ENCODE data around the gene TMEM141. TPM values are rescaled to one million over a fixed set of nuclear protein-coding genes. Genes with fewer than 3 reads are reported as not detected.

The TMEM141 gene
- polyA plus RNA-seq, 4 donors = 148 to 518 (median 194) TPM

- no peak overlapping the region for H3K4me3 ChIP-seq (ENCODE audit: low read depth in 1 of 3, low read length in 3 of 3)
- peaks cover 11 to 93% (median 16%) of the 10 kb centered on the region in 3 donors for H3K36me3 ChIP-seq (ENCODE audit: control insufficient read depth in 3 of 3, insufficient read depth in 2 of 3, low read depth in 1 of 3, low read length in 3 of 3)
- no peaks in the 10 kb centered on the region for H3K9me3 ChIP-seq (ENCODE audit: control insufficient read depth in 2 of 2, insufficient read depth in 1 of 2, low read depth in 1 of 2, low read length in 1 of 2)
- WGBS, 3 donors = 93 to 96% (median 93%) methylated on average over 16 to 17 of the region's 17 CpGs
- no peaks in the 10 kb centered on the region for H3K27me3 ChIP-seq (ENCODE audit: control insufficient read depth in 3 of 3, insufficient read depth in 3 of 3, low read length in 3 of 3)
- DNase-seq (no peak), FAIRE-seq (no peak)
- H3K4me1 ChIP-seq (ENCODE audit: control insufficient read depth in 3 of 3, insufficient read depth in 2 of 3, low read depth in 1 of 3, low read length in 2 of 3) = no peaks in the 10 kb centered on the region
- H3K27ac ChIP-seq (ENCODE audit: low read depth in 1 of 3, low read length in 2 of 3) = no peak overlapping the region
These were observed 35.0 kb downstream of the TMEM141 start for GRCh38 chr9:136826188-136826541.

DNA sequence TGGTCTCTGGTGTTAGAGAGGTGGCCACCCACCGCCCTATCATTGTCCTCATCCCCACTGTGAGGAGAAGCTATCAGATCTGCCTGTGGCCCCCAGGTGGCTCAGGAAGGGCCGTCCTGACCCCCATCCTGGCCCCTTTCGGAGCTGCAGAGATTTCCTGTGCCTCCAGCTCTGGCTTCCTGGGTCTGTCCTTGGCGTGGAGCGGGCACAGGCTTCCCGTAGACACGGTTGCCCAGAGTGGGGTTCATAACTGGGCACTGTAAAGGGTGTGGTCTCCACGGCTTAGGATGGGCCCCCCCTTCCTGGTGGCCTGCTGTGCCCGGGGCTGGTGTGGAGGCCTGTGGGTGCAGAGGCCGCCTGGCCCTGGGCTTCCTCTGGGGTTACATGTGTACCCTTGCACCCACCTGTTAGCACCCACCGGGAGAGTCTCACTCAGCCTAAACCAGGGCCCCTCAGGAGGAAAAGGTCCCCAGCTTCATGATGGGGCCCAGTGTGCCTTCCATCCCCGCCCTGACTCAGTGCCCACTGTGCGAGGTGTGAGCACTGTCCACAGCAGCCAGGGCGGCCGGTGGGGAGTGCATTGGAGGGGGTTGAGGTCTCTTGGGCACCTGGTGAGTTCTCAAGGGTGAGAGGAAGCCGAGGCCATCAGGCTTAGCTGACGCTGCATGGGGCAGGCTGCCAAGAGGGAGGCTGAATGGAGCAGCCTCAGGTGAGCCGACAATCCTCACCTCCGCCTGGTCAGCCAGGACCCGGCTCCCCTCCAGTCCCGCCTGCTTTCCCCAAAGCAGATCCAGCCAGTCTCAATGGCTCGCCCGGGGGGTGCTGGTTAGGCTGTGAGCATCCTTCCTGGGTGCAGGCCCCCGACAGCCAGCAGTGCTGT is 35.8 kb downstream of the TMEM141 start:
- Histone ChIP-seq H3K4me3 (ENCODE audit: low read depth in 1 of 3, low read length in 3 of 3) (no peak overlapping the region), H3K4me1 (ENCODE audit: control insufficient read depth in 3 of 3, insufficient read depth in 2 of 3, low read depth in 1 of 3, low read length in 2 of 3) (no peaks in the 10 kb centered on the region), H3K27ac (ENCODE audit: low read depth in 1 of 3, low read length in 2 of 3) (no peak overlapping the region), H3K36me3 (ENCODE audit: control insufficient read depth in 3 of 3, insufficient read depth in 2 of 3, low read depth in 1 of 3, low read length in 3 of 3) (peaks cover 13 to 99% (median 18%) of the 10 kb centered on the region in 3 donors), H3K9me3 (ENCODE audit: control insufficient read depth in 2 of 2, insufficient read depth in 1 of 2, low read depth in 1 of 2, low read length in 1 of 2) (no peaks in the 10 kb centered on the region), H3K27me3 (ENCODE audit: control insufficient read depth in 3 of 3, insufficient read depth in 3 of 3, low read length in 3 of 3) (no peaks in the 10 kb centered on the region)
- FAIRE-seq = no peak
- WGBS, 3 donors = 85 to 91% (median 91%) methylated on average over 22 to 24 of the region's 24 CpGs
- no peak for DNase-seq

GRCh38 chr9:136827794-136828473 is 36.8 kb downstream of the TMEM141 start:
- no peak for FAIRE-seq
- H3K36me3 ChIP-seq (ENCODE audit: control insufficient read depth in 3 of 3, insufficient read depth in 2 of 3, low read depth in 1 of 3, low read length in 3 of 3) = peaks cover 14 to 100% (median 18%) of the 10 kb centered on the region in 3 donors
- 87 to 94% (median 88%) methylated on average over 14 of the region's 14 CpGs for WGBS, 3 donors

DNA sequence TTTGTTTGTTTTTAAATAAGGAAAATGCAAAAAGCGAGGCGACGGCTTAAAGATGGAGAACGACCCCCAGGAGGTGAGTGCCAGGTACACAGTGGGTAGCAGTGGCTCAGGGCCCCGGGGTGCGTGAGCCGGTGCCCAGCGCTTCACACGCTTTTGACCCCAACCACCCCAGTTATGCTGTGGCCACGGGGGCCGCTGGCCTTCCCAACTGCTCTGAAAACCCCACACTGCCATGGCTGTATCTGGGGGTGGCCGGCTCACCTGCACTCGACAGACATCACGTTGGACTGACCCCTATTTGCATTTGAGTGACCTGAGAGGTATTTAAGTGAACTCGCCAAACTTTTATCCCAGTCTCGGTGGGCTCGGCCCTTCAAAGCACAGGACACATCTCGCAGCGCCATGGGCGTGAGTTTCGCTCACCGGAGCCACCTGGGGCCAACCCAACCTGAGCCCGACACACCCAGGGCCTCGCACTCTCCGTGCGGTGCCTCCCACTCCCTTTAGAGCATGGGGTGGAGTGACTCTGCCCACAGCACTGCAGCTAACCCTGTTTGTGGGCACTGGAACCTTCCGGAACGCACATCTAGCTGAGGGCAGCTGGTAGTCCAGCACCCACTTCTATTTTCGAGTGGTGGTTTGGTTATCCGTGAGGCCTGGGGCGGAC is 37.5 kb downstream of the TMEM141 start:
- no peak overlapping the region for H3K4me3 ChIP-seq (ENCODE audit: low read depth in 1 of 3, low read length in 3 of 3)
- peaks cover 11 to 99% (median 18%) of the 10 kb centered on the region in 3 donors for H3K36me3 ChIP-seq (ENCODE audit: control insufficient read depth in 3 of 3, insufficient read depth in 2 of 3, low read depth in 1 of 3, low read length in 3 of 3)
- H3K9me3 ChIP-seq (ENCODE audit: control insufficient read depth in 2 of 2, insufficient read depth in 1 of 2, low read depth in 1 of 2, low read length in 1 of 2) = no peaks in the 10 kb centered on the region
- no peak for FAIRE-seq
- WGBS, 3 donors = 94 to 96% (median 94%) methylated on average over 31 of the region's 31 CpGs
- no peak overlapping the region for H3K27ac ChIP-seq (ENCODE audit: low read depth in 1 of 3, low read length in 2 of 3)
- H3K4me1 ChIP-seq (ENCODE audit: control insufficient read depth in 3 of 3, insufficient read depth in 2 of 3, low read depth in 1 of 3, low read length in 2 of 3) = no peaks in the 10 kb centered on the region
- DNase-seq = no peak
- no peaks in the 10 kb centered on the region for H3K27me3 ChIP-seq (ENCODE audit: control insufficient read depth in 3 of 3, insufficient read depth in 3 of 3, low read length in 3 of 3)

More at GRCh38 chr9:136827794-136828473, 36.8 kb downstream of the TMEM141 start:
- H3K4me1 ChIP-seq (ENCODE audit: control insufficient read depth in 3 of 3, insufficient read depth in 2 of 3, low read depth in 1 of 3, low read length in 2 of 3) = no peaks in the 10 kb centered on the region
- H3K4me3 ChIP-seq (ENCODE audit: low read depth in 1 of 3, low read length in 3 of 3) = no peak overlapping the region
- DNase-seq = no peak
- H3K9me3 ChIP-seq (ENCODE audit: control insufficient read depth in 2 of 2, insufficient read depth in 1 of 2, low read depth in 1 of 2, low read length in 1 of 2) = no peaks in the 10 kb centered on the region
- H3K27ac ChIP-seq (ENCODE audit: low read depth in 1 of 3, low read length in 2 of 3) = no peak overlapping the region
- H3K27me3 ChIP-seq (ENCODE audit: control insufficient read depth in 3 of 3, insufficient read depth in 3 of 3, low read length in 3 of 3) = no peaks in the 10 kb centered on the region

- no peaks in the 10 kb centered on the region for H3K27me3 ChIP-seq (ENCODE audit: control insufficient read depth in 3 of 3, insufficient read depth in 3 of 3, low read length in 3 of 3)
- H3K36me3 ChIP-seq (ENCODE audit: control insufficient read depth in 3 of 3, insufficient read depth in 2 of 3, low read depth in 1 of 3, low read length in 3 of 3) = peaks cover 11 to 95% (median 18%) of the 10 kb centered on the region in 3 donors
- no peak for FAIRE-seq
- H3K4me3 ChIP-seq (ENCODE audit: low read depth in 1 of 3, low read length in 3 of 3) = no peak overlapping the region
- 93 to 96% (median 94%) methylated on average over 13 to 14 of the region's 14 CpGs for WGBS, 3 donors
- H3K27ac ChIP-seq (ENCODE audit: low read depth in 1 of 3, low read length in 2 of 3) = no peak overlapping the region
- DNase-seq = no peak
- no peaks in the 10 kb centered on the region for H3K4me1 ChIP-seq (ENCODE audit: control insufficient read depth in 3 of 3, insufficient read depth in 2 of 3, low read depth in 1 of 3, low read length in 2 of 3)
- H3K9me3 ChIP-seq (ENCODE audit: control insufficient read depth in 2 of 2, insufficient read depth in 1 of 2, low read depth in 1 of 2, low read length in 1 of 2) = no peaks in the 10 kb centered on the region
These were observed 38.3 kb downstream of the TMEM141 start for GRCh38 chr9:136829412-136829811.

DNA sequence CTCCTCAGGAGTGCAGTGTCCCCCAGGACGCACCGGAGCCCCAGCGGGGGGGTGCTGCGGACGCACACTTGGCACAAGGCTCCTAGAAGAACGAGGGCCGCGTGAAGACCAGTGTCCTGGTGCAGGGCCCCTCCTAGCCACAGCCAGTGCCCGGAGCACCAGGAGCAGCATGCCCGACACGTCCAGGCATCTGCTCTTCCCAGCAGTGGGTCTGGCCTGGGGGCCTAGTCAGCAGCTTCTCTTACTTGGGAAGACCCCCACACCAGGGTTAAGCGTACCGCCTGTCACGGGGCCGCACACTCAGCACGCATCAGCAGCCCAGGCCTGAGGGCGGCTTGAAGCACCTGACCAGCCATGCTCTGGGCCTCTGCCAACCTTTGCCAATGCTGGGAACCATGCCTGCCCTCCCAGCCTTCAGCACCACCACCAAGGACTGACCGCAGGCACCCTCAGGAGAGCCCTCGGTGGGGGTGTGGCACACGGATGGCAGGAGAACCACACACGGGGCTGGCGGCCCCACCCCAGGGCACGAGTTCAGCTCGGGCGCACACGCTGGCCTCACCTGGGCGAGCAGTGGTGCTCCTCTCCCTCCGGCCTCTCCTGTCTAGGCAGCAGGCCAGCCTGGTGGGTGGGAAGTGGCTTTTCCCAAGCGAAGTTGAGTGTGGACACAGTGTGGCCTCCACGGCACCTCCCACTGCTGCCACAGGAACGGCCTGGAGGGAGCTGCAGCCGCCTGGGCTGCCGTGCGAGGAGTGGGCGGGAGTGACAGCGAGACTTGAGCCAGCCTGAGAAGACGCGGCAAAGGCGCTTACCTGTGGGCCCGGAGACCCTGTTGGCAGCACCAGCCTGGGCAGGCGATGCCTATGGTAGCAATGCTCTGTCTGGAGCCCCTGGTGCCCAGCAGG is 39.1 kb downstream of the TMEM141 start:
- no peak for FAIRE-seq
- H3K4me1 ChIP-seq (ENCODE audit: control insufficient read depth in 3 of 3, insufficient read depth in 2 of 3, low read depth in 1 of 3, low read length in 2 of 3) = no peaks in the 10 kb centered on the region
- no peaks in the 10 kb centered on the region for H3K27me3 ChIP-seq (ENCODE audit: control insufficient read depth in 3 of 3, insufficient read depth in 3 of 3, low read length in 3 of 3)
- no peak for DNase-seq
- H3K4me3 ChIP-seq (ENCODE audit: low read depth in 1 of 3, low read length in 3 of 3) = no peak overlapping the region
- peaks cover 11 to 91% (median 19%) of the 10 kb centered on the region in 3 donors for H3K36me3 ChIP-seq (ENCODE audit: control insufficient read depth in 3 of 3, insufficient read depth in 2 of 3, low read depth in 1 of 3, low read length in 3 of 3)
- no peak overlapping the region for H3K27ac ChIP-seq (ENCODE audit: low read depth in 1 of 3, low read length in 2 of 3)
- H3K9me3 ChIP-seq (ENCODE audit: control insufficient read depth in 2 of 2, insufficient read depth in 1 of 2, low read depth in 1 of 2, low read length in 1 of 2) = no peaks in the 10 kb centered on the region
- WGBS, 3 donors = 85 to 91% (median 90%) methylated on average over 37 to 41 of the region's 41 CpGs

DNA sequence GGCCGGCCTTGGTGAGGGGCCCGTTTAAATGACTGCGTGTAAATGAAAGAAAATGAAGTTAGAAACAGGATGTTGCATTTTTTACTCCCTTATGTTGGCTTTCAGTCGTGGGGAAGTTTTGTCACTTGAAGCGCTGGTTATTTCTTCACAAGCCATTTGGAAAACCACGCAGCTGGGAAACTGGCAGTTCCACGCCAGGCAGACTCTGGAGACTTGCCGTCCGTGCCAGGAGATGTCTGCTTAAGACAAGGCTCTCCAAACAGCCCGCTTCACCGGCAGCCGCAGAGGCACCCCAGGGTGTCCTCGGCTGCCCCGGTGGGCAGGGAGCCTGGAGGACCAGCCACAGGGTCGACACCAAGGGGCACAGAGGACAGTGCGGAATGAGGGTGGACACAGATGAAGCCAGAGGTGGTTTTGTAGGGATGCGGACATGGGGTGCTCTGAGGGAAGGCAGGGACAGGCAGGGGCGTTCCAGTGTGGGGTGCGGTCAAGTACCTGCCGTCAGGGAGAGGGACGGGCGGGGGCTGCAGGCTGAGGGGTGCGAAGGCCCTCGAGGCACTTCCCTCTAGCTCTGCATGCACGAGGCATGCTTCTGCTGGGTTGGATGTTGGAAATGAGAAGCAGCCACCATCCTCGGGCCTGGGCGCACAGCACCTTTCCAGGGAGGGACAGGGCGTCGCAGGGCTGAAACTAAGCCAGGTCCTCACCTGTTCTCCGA is 40.0 kb downstream of the TMEM141 start:
- Histone ChIP-seq H3K9me3 (ENCODE audit: control insufficient read depth in 2 of 2, insufficient read depth in 1 of 2, low read depth in 1 of 2, low read length in 1 of 2) (no peaks in the 10 kb centered on the region), H3K4me1 (ENCODE audit: control insufficient read depth in 3 of 3, insufficient read depth in 2 of 3, low read depth in 1 of 3, low read length in 2 of 3) (no peaks in the 10 kb centered on the region), H3K4me3 (ENCODE audit: low read depth in 1 of 3, low read length in 3 of 3) (no peak overlapping the region), H3K36me3 (ENCODE audit: control insufficient read depth in 3 of 3, insufficient read depth in 2 of 3, low read depth in 1 of 3, low read length in 3 of 3) (peaks cover 11 to 91% (median 19%) of the 10 kb centered on the region in 3 donors), H3K27ac (ENCODE audit: low read depth in 1 of 3, low read length in 2 of 3) (no peak overlapping the region), H3K27me3 (ENCODE audit: control insufficient read depth in 3 of 3, insufficient read depth in 3 of 3, low read length in 3 of 3) (no peaks in the 10 kb centered on the region)
- DNase-seq = no peak
- WGBS, 3 donors = 89 to 93% (median 93%) methylated on average over 28 to 30 of the region's 30 CpGs
- FAIRE-seq = no peak

All from small intestine (tissue), 7 donors.